H4 (cell line): ENCODE measurements around the gene IL23R. TPM values are rescaled to one million over a fixed set of nuclear protein-coding genes. Genes with fewer than 3 reads are reported as not detected.
"Not testable (repeated sequence)": the region's sequence is repeated elsewhere in the genome, so short reads cannot be mapped to it uniquely, and the experiment has no call there.

ENCODE experiments used
- DNase-seq: peaks from one replicate; pipeline ENCODE4 v3.0.0-alpha.2; 2015; ENCODE audit warnings: low spot score
- total RNA-seq: library from RNA; depleted of rRNA; stranded (reverse); fragments of >200 nt; shearing (Covaris generic); gene quantifications from 2 replicates; pipeline ENCODE4 v1.2.3, GENCODE V29; 2014; rRNA removed

The IL23R gene, protein sequence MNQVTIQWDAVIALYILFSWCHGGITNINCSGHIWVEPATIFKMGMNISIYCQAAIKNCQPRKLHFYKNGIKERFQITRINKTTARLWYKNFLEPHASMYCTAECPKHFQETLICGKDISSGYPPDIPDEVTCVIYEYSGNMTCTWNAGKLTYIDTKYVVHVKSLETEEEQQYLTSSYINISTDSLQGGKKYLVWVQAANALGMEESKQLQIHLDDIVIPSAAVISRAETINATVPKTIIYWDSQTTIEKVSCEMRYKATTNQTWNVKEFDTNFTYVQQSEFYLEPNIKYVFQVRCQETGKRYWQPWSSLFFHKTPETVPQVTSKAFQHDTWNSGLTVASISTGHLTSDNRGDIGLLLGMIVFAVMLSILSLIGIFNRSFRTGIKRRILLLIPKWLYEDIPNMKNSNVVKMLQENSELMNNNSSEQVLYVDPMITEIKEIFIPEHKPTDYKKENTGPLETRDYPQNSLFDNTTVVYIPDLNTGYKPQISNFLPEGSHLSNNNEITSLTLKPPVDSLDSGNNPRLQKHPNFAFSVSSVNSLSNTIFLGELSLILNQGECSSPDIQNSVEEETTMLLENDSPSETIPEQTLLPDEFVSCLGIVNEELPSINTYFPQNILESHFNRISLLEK
- not detected in 2 replicates for total RNA-seq

DNA sequence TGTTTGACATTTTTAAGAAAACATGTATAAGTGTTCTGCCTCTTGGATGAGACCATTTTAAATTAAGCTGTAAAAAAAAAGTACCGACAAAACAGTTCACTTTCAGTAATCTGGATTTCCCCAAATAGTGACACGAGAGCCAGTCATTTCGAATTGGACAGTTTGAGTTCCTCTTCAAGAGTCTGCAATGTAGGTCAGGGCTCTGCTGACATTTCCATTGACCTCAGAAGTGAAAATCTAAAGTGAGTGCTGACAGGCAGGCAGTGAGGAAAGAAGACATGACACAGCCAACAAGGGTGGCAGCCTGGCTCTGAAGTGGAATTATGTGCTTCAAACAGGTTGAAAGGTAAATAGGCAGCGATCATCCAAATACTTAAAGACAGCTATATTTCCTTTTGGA lies at the start of gene IL23R:
TSS of gene IL23R (plus strand) at position 259 of the 400 bp plus-strand sequence. CDS start 1,667 bp downstream, outside the sequence.
- no peak for DNase-seq

DNA sequence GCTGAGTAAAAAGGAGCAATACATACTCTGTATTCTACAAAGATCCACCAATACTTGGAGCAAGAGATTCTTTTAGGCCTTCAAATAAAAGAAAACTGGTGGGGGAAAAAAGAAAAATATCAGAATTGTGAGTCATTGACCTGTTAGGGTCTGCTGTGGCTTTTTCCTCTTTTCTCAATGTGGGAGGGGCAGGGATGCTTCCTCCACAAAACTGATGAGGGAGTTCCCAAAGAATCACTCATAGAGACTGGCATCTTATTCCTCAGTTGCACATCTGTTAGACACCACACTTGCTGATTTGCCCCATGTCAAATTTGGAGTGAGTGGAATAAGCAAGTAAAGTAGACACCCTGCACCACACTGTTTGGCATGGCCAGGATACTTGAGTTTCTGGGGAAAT lies 48.1 kb upstream of the IL23R start:
- no peak for DNase-seq

DNA sequence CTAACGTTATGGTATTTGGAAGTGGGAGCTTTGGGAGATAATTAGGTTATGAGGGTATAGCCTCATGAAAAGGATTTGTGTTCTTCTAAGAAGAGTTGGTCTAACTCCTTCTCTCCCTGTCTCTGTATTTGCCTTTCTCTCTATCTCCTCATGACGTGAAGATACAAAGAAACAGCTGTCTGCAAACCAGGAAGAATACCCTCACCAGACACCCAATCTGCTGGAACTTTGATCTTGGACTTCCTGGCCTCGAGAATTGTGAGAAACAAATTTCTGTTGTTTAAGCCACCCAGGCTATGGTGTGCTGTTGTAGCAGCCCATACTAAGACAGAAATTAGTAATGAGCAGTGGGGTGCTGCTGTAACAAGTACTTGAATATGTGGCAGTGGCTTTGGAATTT lies 47.6 kb upstream of the IL23R start:
- no peak for DNase-seq

DNA sequence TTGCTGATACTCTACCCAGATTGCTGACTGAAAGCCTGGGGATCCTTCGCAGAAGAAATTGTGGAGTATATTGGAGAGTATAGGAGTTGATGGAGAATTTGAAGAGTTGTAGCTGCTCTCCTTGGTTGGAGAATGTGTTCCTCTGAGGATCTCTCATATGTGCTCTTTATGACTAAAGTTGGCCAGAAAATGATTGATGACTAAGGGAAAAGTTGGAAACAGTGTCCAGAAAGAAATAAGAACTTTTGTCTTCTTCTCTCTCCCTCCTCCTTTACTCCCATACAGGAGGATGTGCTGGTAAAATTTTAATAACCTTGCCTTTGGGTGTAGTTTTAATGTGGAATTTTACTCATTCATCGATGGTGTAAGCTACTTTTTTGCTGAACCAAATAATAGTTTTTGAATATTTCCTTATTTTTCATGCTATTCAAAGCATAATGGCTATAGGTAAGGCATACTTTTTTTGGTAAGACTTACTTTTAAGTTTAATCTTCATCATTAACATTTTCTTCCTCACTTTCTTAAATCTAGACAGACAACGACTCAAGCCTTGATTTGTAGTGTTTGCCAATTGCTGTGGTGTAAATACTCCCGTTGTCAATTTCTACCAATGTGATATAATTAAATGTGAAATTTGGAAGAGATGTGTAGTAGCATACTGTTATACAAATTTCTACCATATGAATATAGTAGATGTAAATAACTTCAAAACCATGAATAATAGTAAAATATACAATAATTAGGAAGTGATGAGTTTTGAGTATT lies 45.2 kb upstream of the IL23R start:
- DNase-seq: no peak

DNA sequence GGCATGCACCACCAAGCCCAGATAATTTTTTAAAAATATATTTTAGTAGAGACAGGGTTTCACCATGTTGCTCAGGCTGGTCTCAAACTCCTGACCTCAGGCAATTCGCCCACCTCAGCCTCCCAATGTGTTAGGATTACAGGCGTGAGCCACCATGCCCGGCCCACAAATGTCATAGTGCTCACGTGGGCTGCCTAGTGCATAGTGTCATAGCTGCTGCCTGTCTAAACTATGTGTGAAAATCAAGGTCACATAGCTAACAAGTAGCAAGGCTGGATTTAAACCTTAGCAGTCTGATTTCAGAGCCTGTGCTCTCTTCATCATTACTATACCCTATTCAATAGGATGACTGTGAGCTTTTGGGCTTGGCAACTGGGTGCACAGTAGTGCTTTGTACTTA lies 41.8 kb upstream of the IL23R start:
- no peak for DNase-seq

DNA sequence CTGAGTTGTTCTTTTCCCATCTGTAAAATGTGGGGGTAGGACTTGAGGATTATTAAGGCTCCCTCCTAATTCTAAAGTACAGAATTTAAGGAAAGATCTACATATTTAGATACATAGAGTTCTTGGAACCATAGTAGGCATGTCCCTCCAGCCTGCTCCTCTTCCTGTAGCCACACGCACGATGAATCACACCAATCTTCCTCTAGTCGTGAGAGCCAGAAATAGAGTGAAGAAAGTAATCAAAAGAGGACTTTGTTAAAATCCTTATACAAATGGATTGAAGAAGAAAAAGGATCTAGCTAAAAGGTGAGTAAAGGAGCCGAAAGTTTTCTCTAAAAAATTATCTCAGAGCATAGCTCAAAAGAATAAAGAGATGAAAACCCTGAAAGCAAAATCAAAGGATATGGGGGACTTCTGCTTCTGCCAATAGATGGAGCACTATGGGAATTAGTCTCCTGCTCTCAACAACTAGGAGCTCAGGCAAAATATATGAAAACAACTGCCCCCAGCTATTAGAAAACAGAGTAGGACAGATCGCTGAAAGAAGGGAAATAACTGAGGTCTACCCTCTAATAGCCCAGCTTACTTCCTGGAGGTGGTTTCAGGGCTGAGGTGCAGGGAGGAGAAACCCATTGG lies 40.0 kb upstream of the IL23R start:
- no peak for DNase-seq

DNA sequence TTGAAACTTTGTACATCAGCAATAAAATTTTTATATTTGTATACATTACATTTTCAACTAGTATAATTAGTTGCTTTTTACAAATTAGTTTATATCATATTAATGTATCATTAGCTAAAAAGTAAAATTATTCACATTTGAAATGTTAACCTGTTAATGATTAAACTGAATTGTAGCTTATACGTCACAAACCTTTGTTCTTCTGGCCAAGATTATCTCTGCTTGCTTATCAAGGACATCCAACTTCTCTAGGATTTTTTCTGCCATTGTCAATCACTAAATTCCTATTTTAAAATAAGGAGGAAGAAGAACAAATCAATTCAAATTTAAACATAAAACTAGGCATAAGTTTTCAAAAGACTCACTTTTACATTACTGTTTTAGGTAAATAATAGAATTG lies 39.3 kb upstream of the IL23R start:
- DNase-seq: no peak

DNA sequence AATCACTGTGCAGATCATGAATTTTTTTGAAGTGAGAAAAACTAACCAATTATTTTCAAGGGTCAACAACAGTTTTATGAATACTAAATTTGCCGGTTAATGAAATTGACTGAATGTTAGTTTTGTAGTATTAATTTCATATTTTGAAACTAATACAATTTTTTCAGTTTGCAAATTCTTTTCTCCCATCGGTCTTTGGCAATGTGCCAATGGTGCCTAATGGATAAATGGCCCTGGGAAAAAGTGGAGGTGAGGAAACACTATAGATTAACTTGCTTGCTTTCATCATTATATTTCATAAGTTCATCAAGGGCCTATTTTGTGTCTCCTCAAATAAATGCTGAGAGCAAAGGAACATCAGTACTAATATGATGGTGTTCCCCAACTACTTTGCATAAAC lies 35.6 kb upstream of the IL23R start:
- DNase-seq: no peak

DNA sequence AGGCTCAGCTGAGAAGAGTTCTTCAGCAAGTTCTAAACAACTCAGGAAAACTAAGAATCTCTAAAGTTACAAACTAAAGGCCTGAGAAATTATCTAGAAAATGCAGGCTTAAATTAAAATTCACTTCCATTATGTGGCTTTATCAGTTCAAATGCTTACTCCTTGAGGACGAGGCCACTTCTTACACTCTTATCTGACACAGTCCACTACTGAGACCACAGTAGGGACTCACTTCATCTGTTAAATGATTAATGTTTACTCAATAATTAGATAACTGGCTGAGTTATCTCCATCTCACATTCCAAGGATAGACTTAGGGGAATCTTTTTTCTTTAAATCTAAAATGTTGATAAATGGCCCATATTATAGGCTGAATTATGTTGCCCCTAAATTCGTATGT lies 33.1 kb upstream of the IL23R start:
- DNase-seq: no peak

DNA sequence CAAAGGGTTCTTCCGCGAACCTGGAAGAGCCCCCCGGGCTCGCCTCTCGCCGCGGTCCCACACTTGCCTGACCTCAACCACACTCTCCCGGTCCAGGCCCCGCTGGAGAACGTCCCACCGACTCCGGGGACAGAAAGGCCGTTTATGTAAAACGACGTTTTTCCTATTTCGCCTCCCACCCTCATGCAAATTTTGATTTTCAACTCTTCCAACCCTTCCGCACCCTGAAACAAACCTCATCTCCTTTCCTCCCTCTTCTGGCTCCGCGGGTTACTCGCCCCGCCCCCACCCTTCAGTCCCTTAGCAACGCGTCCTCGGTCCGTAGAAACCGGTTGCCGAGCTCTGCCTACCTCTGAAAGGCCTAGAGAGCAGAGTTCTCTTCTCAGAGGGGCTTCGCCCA lies 31.6 kb upstream of the IL23R start, which contains the start of gene C1orf141:
TSS of gene C1orf141 (minus strand) at position 276 of the 400 bp plus-strand sequence. CDS start 7,730 bp downstream, outside the sequence.
- no peak for DNase-seq

DNA sequence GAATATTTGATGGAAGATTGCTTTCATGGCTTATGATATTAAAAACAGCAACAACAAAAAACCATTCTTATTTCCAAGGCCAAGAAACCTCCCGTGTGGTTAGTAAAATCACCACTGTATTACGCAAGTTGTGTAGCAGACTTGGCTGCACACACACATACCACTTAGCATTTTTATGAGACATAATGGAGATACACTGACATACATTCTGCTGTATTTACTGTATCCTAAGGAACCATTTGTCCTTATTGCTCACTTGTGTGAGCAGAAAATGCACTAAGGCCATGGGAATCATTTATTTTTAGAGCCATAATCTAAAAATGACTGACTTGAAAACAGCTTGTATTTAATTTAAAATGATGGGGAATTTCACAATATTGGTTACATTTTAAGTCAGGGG lies 30.9 kb upstream of the IL23R start:
- peak; percentile 37 for DNase-seq

DNA sequence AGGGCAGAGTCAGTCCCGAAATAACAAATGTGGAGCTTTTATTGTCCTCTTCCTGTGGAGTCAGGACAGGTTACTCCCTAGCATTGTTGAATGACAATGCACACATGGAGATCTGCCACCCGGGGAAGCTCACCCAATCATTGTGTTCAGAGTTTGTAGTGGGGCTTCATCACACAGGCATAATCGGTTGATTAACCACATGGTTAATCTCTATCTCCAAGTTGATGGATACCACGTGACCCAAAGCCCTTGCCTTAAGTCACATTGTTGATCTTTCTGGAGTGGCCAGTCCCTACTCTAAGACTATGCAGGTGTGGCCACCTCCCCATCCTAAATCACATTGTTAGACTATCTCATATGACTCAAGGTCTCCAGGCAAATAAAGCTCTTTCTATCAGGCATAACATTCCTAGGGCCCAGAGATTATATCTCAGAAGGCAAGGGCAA lies 28.9 kb upstream of the IL23R start:
- DNase-seq: no peak

DNA sequence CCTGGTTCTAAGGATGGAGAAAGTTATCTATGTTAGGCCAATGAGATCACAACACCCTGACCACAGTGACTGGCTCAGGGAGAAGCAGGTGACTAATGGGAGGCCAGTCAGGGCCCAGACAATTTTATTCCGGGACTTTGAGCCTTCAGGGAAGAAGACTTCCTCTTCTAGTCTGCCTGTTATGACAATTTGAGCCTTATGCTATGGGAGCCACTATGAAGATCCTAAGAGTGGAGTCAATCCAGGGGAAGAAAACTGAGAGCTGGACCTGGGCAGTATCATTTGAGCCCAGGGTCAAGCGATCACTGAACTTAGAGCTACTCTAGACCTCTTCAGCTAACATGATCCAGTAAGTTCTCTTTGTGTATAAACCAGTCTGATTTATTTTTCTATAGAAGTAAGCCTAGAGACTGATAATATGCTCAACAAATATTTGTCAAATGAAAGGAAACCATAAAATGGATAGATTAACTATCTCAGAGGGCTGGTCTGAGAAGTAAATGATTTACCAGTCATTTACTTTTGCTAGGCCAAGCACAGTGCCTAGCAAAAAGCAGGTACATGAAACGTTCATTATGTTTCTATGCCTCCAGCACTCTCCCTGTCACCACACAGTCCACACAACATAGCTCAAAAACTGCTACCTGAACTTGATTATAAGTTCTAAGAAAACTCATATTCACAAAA lies 27.3 kb upstream of the IL23R start:
- DNase-seq: no peak

DNA sequence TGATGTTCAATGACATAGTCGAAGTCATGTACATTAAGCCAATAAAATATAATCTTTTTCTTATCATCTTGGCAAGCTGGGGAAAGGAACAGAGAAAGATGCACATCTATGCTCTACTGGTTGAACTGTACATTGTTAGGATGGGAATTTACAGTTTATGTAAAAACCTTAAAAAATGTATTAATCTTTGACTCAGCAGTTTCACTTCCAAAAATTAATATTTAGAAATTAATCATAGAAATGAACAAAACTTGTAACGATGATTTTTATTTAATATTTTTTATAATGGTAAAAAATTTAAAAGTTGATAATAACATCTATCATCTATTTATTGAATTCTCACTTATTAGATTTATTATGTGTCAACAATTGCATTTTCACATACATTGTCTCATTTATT lies 25.8 kb upstream of the IL23R start:
- DNase-seq: no peak

DNA sequence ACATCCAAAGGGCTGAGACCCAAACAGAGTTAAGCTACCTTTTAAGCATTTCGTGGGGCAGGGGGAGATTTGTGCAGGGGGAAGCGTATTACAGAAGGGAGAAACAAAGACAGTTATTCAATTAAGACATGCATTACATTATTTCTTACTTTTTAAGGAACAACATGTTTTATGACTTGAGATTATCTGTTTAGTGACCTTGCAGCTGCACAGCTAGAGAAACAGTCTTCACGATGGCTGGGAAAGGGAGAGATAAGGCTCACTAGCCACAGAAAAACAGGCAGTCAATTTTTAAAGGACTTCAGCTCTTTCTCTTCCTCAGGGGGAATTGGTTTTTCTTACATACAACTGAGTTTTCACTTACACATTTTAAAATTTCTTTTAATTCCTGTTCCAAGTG lies 24.4 kb upstream of the IL23R start:
- not testable (repeated sequence) for DNase-seq

DNA sequence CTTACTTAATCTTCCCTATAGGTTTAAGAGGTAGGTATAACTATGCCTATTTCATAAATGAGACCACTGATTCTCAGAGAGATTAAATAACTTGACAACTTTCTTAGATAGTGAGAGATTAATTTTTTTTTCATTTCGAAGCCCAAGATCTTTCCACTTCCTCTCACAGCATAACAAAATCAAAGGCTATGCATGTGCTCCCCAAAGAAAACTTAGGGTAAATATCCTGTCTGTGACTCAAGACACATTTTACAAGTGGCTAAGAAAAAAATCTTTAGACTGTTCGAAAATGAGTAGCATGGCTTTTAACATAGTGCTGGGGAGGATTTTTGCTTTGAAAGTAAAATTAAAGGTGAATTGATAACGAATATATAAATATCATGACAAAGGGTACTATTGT lies 23.3 kb upstream of the IL23R start:
- no peak for DNase-seq

DNA sequence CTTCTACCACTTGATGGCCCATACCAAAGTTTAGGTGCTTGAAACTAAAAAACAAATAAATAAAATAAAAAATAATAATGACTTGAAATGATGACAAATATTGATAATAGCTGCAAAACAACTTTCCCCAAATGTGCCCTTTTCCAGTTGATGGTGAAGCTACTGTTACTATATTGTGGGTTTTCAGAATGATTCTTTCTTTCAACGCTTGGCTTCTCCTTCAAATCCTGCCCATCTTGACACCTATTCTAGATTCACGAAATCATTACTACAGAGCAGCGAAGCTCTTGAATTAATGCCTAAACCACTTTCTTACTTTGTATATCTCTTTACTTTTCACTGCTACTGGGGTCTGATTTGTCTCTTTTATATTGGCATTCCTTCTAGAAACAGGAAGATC lies 22.3 kb upstream of the IL23R start:
- no peak for DNase-seq

DNA sequence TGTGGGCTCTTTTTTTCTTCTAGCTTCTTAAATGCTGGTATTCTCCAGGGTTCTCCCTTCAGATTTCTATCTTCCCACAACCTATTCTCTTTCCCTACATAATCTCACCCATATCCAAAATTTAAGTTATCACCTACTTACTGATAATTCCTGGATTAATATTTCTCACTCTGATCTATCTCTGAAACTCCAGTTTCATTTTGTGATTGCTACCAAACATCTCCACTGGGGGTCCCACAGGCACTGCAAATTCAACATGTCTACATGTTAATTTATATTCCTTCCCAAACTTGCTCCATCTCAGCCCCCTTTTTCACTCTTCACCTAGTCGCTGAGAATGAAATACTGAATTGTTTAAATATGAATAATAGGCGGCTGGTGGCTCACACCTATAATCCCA lies 21.6 kb upstream of the IL23R start:
- DNase-seq: no peak

DNA sequence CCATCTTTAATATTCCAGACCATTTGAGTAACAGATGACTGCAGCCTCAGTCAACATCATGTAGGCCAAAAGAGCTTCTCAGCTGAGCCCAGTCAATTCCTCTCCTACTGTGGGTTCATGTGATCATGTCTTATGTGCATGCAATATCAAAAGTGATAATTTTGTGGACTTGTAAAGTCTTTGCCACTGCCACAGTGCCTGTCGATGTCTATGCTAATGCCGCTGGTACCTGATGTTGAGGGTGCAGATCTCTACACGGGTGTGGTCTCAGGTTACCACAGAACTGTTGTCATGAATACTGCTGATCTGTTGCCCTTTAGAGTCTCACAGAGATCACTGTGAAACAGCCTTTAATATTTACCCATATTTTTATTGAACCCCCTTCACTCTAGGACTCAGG lies 20.2 kb upstream of the IL23R start:
- DNase-seq: no peak

DNA sequence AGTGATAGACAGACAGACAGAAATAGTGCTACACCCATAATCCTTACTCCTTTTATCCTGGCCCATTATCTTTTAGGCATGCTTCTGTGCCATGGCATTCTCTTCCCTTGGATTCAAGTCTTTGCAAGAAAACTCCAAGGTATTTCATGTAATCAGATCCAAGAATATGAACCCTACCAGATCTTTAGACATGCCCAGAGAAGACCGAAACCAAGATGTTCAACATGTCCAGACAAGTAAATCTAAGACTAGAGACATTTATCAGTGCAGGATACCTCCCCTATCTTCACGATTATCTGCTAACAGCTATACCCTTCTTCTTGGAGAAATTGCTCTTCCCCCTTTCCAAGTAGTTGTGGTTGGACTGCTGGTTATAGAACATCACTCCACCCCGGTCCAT lies 19.7 kb upstream of the IL23R start:
- no peak for DNase-seq

DNA sequence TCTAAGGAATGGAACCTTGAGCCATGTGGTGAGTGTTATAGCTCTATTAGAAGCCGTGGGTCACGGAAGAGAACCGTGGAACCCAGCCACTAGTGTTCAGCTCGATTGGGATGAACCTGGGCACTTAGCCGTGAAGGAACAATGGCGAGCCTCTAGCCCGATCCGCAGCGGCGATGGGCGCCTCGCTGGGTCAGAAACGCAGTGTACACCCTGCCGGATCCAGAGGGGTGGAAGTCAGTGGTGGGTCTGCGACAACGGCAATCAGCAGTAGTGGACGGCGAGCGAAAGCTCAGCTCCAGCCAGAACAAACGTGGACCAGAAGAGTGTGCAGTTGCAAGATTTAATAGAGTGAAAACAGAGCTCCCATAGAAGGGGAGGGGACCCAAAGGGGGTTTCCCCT lies 18.3 kb upstream of the IL23R start:
- not testable (repeated sequence) for DNase-seq
